Activated T-cell treated with anti-CD3 and anti-CD28 coated beads, Interleukin-2, amount 50 U/mL, for 48 hours (primary cell): Measurements from ENCODE around the gene PKD2L2.
"Not testable (repeated sequence)": the region's sequence is repeated elsewhere in the genome, so short reads cannot be mapped to it uniquely, and the experiment has no call there.

Experiments used
- DNase-seq, 2 experiments: peaks; one replicate each; pipeline ENCODE4 v3.0.0-alpha.2; 2020

PKD2L2 gene

GRCh38 chr5:137888863-137889759 is at the start of gene PKD2L2:
PKD2L2 (plus strand) TSS chr5:137889457; CDS start chr5:137889492, 35 bp downstream.
- peak; percentile 86 to 89 for DNase-seq

GRCh38 chr5:137842296-137842695 is 47.0 kb upstream of the PKD2L2 start:
- no peak for DNase-seq

GRCh38 chr5:137843676-137844299 is 45.5 kb upstream of the PKD2L2 start:
- DNase-seq = no peak

- DNase-seq = no peak
Measured at GRCh38 chr5:137845472-137845871, 43.8 kb upstream of the PKD2L2 start.

GRCh38 chr5:137847687-137848086 is 41.6 kb upstream of the PKD2L2 start:
- no peak for DNase-seq

- not testable (repeated sequence) for DNase-seq
Measured at GRCh38 chr5:137853165-137853564, 36.1 kb upstream of the PKD2L2 start.

GRCh38 chr5:137856201-137856600 is 33.1 kb upstream of the PKD2L2 start:
- no peak for DNase-seq

- no peak for DNase-seq
Measured at GRCh38 chr5:137856916-137857862, 32.1 kb upstream of the PKD2L2 start.

GRCh38 chr5:137858223-137858916 is 30.9 kb upstream of the PKD2L2 start:
- no peak for DNase-seq

- DNase-seq = no peak
Measured at GRCh38 chr5:137858954-137859353, 30.3 kb upstream of the PKD2L2 start.

- DNase-seq = no peak
Measured at GRCh38 chr5:137862251-137862650, 27.0 kb upstream of the PKD2L2 start.

- DNase-seq = not testable (repeated sequence)
Measured at GRCh38 chr5:137863653-137864052, 25.6 kb upstream of the PKD2L2 start.

- DNase-seq = no peak
Measured at GRCh38 chr5:137866541-137867388, 22.5 kb upstream of the PKD2L2 start.

GRCh38 chr5:137867664-137868063 is 21.6 kb upstream of the PKD2L2 start, which contains the start of gene MYOT:
MYOT (plus strand) TSS chr5:137867860; CDS start chr5:137870652, 2,792 bp downstream.
- no peak for DNase-seq

- no peak for DNase-seq
Measured at GRCh38 chr5:137870647-137871339, 18.5 kb upstream of the PKD2L2 start.

GRCh38 chr5:137871571-137871970 is 17.7 kb upstream of the PKD2L2 start:
- no peak for DNase-seq

GRCh38 chr5:137872466-137872865 is 16.8 kb upstream of the PKD2L2 start:
- no peak for DNase-seq

- no peak for DNase-seq
Measured at GRCh38 chr5:137876101-137876500, 13.2 kb upstream of the PKD2L2 start.

- DNase-seq = no peak
Measured at GRCh38 chr5:137880313-137880712, 8.9 kb upstream of the PKD2L2 start.

- no peak for DNase-seq
Measured at GRCh38 chr5:137887831-137888230, 1.4 kb upstream of the PKD2L2 start.

- no peak for DNase-seq
Measured at GRCh38 chr5:137888466-137888862, 793 bp upstream of the PKD2L2 start.
